ENCODE results near the gene MYPN.

Gene MYPN

GRCh38 chr10:68087685-68088401 is 21.4 kb upstream of the MYPN start:
- Histone ChIP-seq H3K27ac (peak overlapping the region in 4 of 11 experiments; percentile 0 to 50 (median 18); a peak in 8 of 22 replicates), H3K4me3 (no peak overlapping the region), H4K20me1 (no peaks in the 10 kb centered on the region), H3K4me2 (peak overlapping the region; percentile 45 to 82 (median 73)), H3K27me3 (no peaks in the 10 kb centered on the region), H3K9ac (no peak overlapping the region), H3K36me3 (no peaks in the 10 kb centered on the region), H3K4me1 (peaks cover 10 to 39% (median 24%) of the 10 kb centered on the region in 10 experiments; a peak in 19 of 20 replicates), H3K9me3 (replicated peaks in 1 of 11) (no peaks in the 10 kb centered on the region)
- TF ChIP-seq Cebpa-rat (IDR thresholded peaks at IDR 0.05) = no peak

DNA sequence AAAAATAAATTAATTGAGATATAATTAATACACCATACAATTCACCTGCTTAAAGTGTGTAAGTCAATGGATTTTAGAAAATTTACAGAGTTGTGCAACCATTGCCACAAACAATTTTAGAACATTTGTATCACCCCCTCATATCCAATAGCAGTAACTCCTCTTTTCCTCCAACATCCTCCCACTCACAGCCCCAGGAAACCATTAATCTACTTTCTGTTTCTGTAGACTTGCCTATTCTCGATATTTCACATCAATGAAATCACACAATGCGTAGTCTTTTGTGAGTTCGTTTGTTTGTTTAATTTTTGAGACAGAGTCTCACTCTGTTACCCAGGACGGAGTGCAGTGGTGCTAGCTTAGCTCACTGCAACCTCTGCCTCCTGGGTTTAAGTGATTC is 20.5 kb upstream of the MYPN start:
- Histone ChIP-seq H3K27ac (peak overlapping the region in 7 of 11 experiments; percentile 25 to 50 (median 42); a peak in 8 of 22 replicates), H3K4me3 (no peak overlapping the region), H3K9ac (no peak overlapping the region), H3K4me1 (peaks cover 10 to 40% (median 24%) of the 10 kb centered on the region in 10 experiments; a peak in 19 of 20 replicates), H3K4me2 (peak overlapping the region in 10 of 11 experiments; percentile 29 to 82 (median 75); a peak in 19 of 22 replicates), H3K27me3 (no peaks in the 10 kb centered on the region), H3K9me3 (replicated peaks in 1 of 11) (peaks cover 0 to 6% (median 1%) of the 10 kb centered on the region in 11 experiments; a peak in 6 of 22 replicates), H4K20me1 (no peaks in the 10 kb centered on the region), H3K36me3 (no peaks in the 10 kb centered on the region)
- no peak for TF ChIP-seq Cebpa-rat (IDR thresholded peaks at IDR 0.05)

DNA sequence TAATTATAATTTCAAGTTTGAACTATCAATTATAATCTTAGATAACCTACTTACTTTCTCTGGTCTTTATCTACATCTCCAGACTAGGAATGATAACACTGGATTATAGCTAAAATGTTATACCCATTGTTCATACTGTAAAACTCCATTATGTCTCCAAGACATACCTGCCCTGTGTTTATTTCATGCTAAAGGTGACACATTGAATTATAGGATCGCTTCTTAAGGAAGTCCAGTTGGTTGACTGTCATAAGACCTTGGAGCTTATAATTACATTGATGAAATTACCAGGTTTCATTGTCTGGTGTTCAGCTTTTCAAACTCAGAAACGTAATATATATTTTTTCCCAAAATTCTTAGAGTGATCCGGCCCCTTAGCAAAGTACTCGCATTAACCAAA is 18.7 kb upstream of the MYPN start:
- H3K36me3 ChIP-seq = no peaks in the 10 kb centered on the region
- no peaks in the 10 kb centered on the region for H3K27me3 ChIP-seq
- no peak for TF ChIP-seq Cebpa-rat (IDR thresholded peaks at IDR 0.05)
- H4K20me1 ChIP-seq = no peaks in the 10 kb centered on the region
- no peak overlapping the region for H3K4me3 ChIP-seq
- H3K4me2 ChIP-seq = no peak overlapping the region
- peaks cover 10 to 34% (median 24%) of the 10 kb centered on the region in 10 experiments; a peak in 19 of 20 replicates for H3K4me1 ChIP-seq
- H3K9ac ChIP-seq = no peak overlapping the region
- no peak overlapping the region for H3K27ac ChIP-seq
- H3K9me3 ChIP-seq (replicated peaks in 1 of 11) = peaks cover 0 to 11% (median 4%) of the 10 kb centered on the region in 11 experiments; a peak in 6 of 22 replicates

- no peak for TF ChIP-seq Cebpa-rat (IDR thresholded peaks at IDR 0.05)
- no peaks in the 10 kb centered on the region for H3K27me3 ChIP-seq
- peaks cover 8 to 23% (median 18%) of the 10 kb centered on the region in 10 experiments; a peak in 19 of 20 replicates for H3K4me1 ChIP-seq
- no peak overlapping the region for H3K27ac ChIP-seq
- H3K4me2 ChIP-seq = no peak overlapping the region
- H3K36me3 ChIP-seq = no peaks in the 10 kb centered on the region
- H4K20me1 ChIP-seq = no peaks in the 10 kb centered on the region
- H3K9ac ChIP-seq = no peak overlapping the region
- peaks cover 0 to 11% (median 4%) of the 10 kb centered on the region in 11 experiments; a peak in 6 of 22 replicates for H3K9me3 ChIP-seq (replicated peaks in 1 of 11)
- H3K4me3 ChIP-seq = no peak overlapping the region
Observed at GRCh38 chr10:68092512-68092911, 16.8 kb upstream of the MYPN start.

- Histone ChIP-seq H3K4me2 (no peak overlapping the region), H3K36me3 (no peaks in the 10 kb centered on the region), H3K4me3 (no peak overlapping the region), H3K27ac (no peak overlapping the region), H3K9me3 (replicated peaks in 1 of 11) (peaks cover 0 to 11% (median 4%) of the 10 kb centered on the region in 11 experiments; a peak in 6 of 22 replicates), H3K9ac (no peak overlapping the region), H3K4me1 (0 out of 20 replicates have a peak, but pooled peaks cover 0 to 4% (median 0%) of the 10 kb centered on the region in 10 experiments), H4K20me1 (no peaks in the 10 kb centered on the region), H3K27me3 (no peaks in the 10 kb centered on the region)
- TF ChIP-seq Cebpa-rat (IDR thresholded peaks at IDR 0.05) = no peak
Observed at GRCh38 chr10:68095153-68095552, 14.1 kb upstream of the MYPN start.

DNA sequence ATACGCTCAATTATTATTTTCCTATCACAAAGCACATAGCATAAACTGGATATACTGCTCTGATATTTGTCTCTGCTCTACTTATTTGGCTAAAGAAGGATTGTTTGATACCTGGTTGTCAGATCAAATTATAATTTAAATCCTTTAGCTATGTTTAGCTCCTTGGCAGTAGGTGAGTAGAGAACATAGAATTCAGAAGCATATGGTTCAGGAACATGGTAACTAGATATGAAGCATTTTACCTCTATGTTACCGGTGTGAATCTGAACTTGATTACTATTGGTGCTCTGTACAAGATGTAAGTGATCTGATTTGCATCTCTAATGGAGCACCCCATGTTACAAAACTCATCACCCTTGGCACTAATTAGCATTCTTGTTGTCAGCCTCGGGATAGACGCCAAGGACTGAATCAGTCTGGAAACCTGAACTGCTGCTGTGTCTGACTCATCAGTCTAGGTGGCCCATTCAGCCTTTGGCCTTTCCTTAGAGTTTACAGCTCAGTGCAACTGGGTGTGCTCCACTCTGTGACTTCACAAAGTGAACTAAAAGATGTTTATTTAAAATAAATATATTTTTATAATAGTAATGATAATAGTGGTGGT is 12.3 kb upstream of the MYPN start:
- no peaks in the 10 kb centered on the region for H3K36me3 ChIP-seq
- H3K9ac ChIP-seq = no peak overlapping the region
- H3K4me1 ChIP-seq = 0 out of 20 replicates have a peak, but pooled peaks cover 0 to 4% (median 0%) of the 10 kb centered on the region in 10 experiments
- TF ChIP-seq Cebpa-rat (IDR thresholded peaks at IDR 0.05) = no peak
- no peak overlapping the region for H3K4me2 ChIP-seq
- no peak overlapping the region for H3K4me3 ChIP-seq
- H4K20me1 ChIP-seq = no peaks in the 10 kb centered on the region
- no peaks in the 10 kb centered on the region for H3K27me3 ChIP-seq
- no peak overlapping the region for H3K27ac ChIP-seq
- H3K9me3 ChIP-seq (replicated peaks in 1 of 11) = peaks cover 0 to 11% (median 4%) of the 10 kb centered on the region in 11 experiments; a peak in 6 of 22 replicates

DNA sequence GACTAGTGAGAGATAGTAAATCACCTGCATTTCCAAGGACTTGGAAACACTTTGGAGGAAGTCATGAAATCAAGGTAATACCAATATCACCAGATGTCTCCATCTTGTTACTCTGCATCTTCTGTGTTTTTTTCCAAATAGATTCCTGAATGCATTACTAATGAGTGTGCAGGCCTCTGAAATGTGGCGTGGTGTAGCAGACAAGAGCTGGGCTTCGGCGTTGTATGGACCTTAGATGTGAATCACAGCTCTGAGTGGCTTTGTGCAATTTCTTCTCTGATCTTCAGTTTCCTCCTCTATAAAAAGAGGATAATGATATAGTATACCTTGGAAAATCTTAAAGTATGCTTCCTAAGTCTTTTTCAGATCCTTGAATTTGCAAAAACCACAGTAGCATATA is 9.6 kb upstream of the MYPN start:
- no peak overlapping the region for H3K27ac ChIP-seq
- H4K20me1 ChIP-seq = no peaks in the 10 kb centered on the region
- H3K4me2 ChIP-seq = no peak overlapping the region
- no peak overlapping the region for H3K4me3 ChIP-seq
- TF ChIP-seq Cebpa-rat (IDR thresholded peaks at IDR 0.05) = no peak
- no peaks in the 10 kb centered on the region for H3K4me1 ChIP-seq
- H3K9me3 ChIP-seq (replicated peaks in 1 of 11) = no peaks in the 10 kb centered on the region
- H3K27me3 ChIP-seq = no peaks in the 10 kb centered on the region
- H3K9ac ChIP-seq = no peak overlapping the region
- no peaks in the 10 kb centered on the region for H3K36me3 ChIP-seq

- no peak overlapping the region for H3K4me2 ChIP-seq
- H3K27me3 ChIP-seq = no peaks in the 10 kb centered on the region
- no peaks in the 10 kb centered on the region for H3K9me3 ChIP-seq (replicated peaks in 1 of 11)
- no peaks in the 10 kb centered on the region for H3K4me1 ChIP-seq
- no peaks in the 10 kb centered on the region for H4K20me1 ChIP-seq
- no peak overlapping the region for H3K4me3 ChIP-seq
- no peaks in the 10 kb centered on the region for H3K36me3 ChIP-seq
- no peak overlapping the region for H3K27ac ChIP-seq
- H3K9ac ChIP-seq = no peak overlapping the region
- TF ChIP-seq Cebpa-rat (IDR thresholded peaks at IDR 0.05) = no peak
Observed at GRCh38 chr10:68101066-68101465, 8.2 kb upstream of the MYPN start.

DNA sequence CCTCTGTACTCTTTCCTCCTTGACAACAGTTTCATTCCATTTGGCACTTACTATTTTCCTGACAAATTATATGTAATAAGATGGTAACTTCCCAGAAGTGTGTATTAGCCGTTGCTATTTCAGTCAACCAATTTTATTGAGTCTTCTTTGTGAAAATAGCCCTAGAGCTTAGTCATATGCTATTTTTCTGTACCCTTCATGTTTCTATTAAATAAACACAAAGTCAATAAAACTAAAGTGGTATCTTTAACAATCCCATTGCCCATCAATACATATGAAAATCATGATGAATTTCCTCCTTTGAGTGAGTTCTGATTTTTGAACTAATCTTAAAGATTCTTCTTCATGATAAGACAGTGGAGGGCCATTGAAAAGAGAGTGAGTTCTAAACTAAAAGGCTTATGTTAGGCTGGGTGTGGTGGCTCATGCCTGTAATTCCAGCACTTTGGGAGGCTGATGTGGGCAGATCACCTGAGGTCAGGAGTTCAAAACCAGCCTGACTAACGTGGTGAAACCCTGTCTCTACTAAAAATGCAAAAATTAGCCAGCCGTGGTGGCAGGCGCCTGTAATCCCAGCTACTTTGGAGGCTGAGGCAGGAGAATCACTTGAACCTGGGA is 5.9 kb upstream of the MYPN start:
- no peak for TF ChIP-seq Cebpa-rat (IDR thresholded peaks at IDR 0.05)
- no peak overlapping the region for H3K4me2 ChIP-seq
- no peaks in the 10 kb centered on the region for H4K20me1 ChIP-seq
- H3K4me1 ChIP-seq = no peaks in the 10 kb centered on the region
- no peak overlapping the region for H3K4me3 ChIP-seq
- H3K27ac ChIP-seq = no peak overlapping the region
- H3K27me3 ChIP-seq = no peaks in the 10 kb centered on the region
- H3K36me3 ChIP-seq = no peaks in the 10 kb centered on the region
- no peak overlapping the region for H3K9ac ChIP-seq
- H3K9me3 ChIP-seq (replicated peaks in 1 of 11) = no peaks in the 10 kb centered on the region
